Measurements from ENCODE around the gene CCDC187. TPM values are rescaled to one million over a fixed set of nuclear protein-coding genes. Genes with fewer than 3 reads are reported as not detected.

Gene CCDC187
- total RNA-seq, 1 donor from 2014 or later = not detected

DNA sequence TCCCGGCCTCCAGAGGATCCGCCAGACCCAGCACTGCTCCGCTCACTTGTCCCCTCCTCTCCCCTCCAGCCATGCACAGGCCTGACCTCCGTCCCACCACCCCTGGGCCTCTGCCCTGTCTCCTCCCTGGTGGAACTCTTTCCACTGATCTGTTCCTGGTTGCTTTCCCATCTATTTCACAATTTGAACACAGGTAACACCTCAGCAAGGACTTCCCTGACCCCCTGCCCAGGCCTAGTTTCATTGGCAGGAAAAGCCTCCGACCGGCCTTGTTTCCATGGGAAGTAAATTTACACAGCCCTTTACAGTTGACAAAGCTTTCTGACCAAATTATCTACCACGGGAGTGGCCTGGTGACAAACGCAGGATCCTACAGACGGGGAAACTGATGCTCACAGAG lies 73.1 kb downstream of the CCDC187 start:
- no peaks in the 10 kb centered on the region for H3K36me3 ChIP-seq
- peaks cover 7% of the 10 kb centered on the region for H3K4me1 ChIP-seq
- intact Hi-C loops (cut with DNase I) = no loop called here
- no peak overlapping the region for H3K4me3 ChIP-seq
- no peak for DNase-seq (ENCODE audit: extremely low spot score in 2 of 2)
- H3K9me3 ChIP-seq = no peaks in the 10 kb centered on the region
- TF ChIP-seq POLR2A (IDR thresholded peaks at IDR 0.05) = no peak
- no peak for TF ChIP-seq POLR2AphosphoS5 (IDR thresholded peaks at IDR 0.05; ENCODE audit: insufficient read depth in 1 of 2, low read depth in 1 of 2)
- TF ChIP-seq, protein P1, sequence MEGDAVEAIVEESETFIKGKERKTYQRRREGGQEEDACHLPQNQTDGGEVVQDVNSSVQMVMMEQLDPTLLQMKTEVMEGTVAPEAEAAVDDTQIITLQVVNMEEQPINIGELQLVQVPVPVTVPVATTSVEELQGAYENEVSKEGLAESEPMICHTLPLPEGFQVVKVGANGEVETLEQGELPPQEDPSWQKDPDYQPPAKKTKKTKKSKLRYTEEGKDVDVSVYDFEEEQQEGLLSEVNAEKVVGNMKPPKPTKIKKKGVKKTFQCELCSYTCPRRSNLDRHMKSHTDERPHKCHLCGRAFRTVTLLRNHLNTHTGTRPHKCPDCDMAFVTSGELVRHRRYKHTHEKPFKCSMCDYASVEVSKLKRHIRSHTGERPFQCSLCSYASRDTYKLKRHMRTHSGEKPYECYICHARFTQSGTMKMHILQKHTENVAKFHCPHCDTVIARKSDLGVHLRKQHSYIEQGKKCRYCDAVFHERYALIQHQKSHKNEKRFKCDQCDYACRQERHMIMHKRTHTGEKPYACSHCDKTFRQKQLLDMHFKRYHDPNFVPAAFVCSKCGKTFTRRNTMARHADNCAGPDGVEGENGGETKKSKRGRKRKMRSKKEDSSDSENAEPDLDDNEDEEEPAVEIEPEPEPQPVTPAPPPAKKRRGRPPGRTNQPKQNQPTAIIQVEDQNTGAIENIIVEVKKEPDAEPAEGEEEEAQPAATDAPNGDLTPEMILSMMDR (IDR thresholded peaks at IDR 0.05) = no peak
- H3K27me3 ChIP-seq = no peaks in the 10 kb centered on the region
- no peak overlapping the region for H3K27ac ChIP-seq

DNA sequence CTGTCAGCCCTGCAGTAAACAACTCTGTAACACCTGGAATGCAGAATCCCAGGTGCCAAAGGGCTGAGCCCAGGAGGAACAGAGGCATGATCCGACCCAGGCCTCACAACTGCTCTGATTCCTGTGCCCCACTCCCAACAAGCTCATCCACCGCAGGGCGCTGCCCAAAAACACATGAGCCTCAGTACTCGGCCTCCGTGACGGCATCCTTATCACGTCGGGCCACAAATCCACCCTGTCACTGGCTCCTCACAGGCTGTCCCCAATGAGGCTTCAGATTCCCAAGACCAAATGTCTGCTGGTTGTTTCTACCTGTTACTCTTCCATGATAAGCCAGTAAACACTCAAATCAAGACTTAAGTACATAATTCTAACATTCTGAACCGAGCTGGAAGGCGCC lies 73.5 kb downstream of the CCDC187 start:
- Histone ChIP-seq H3K36me3 (no peaks in the 10 kb centered on the region), H3K4me3 (no peak overlapping the region), H3K27me3 (no peaks in the 10 kb centered on the region), H3K9me3 (no peaks in the 10 kb centered on the region), H3K27ac (no peak overlapping the region), H3K4me1 (peaks cover 8% of the 10 kb centered on the region)
- intact Hi-C loops (cut with DNase I) = no loop called here
- TF ChIP-seq POLR2AphosphoS5 (IDR thresholded peaks at IDR 0.05; ENCODE audit: insufficient read depth in 1 of 2, low read depth in 1 of 2) (no peak), POLR2A (IDR thresholded peaks at IDR 0.05) (no peak)
- TF ChIP-seq, protein P1 (IDR thresholded peaks at IDR 0.05) = no peak
- no peak for DNase-seq (ENCODE audit: extremely low spot score in 2 of 2)

- no peak for DNase-seq (ENCODE audit: extremely low spot score in 2 of 2)
- H3K4me3 ChIP-seq = no peak overlapping the region
- H3K9me3 ChIP-seq = no peaks in the 10 kb centered on the region
- no peak overlapping the region for H3K27ac ChIP-seq
- H3K4me1 ChIP-seq = peaks cover 8% of the 10 kb centered on the region
- intact Hi-C loops (cut with DNase I) = no loop called here
- TF ChIP-seq, protein P1 (IDR thresholded peaks at IDR 0.05) = no peak
- TF ChIP-seq POLR2A (IDR thresholded peaks at IDR 0.05) = no peak
- TF ChIP-seq POLR2AphosphoS5 (IDR thresholded peaks at IDR 0.05; ENCODE audit: insufficient read depth in 1 of 2, low read depth in 1 of 2) = no peak
- no peaks in the 10 kb centered on the region for H3K27me3 ChIP-seq
- no peaks in the 10 kb centered on the region for H3K36me3 ChIP-seq
Observed at GRCh38 chr9:136229096-136230065, 74.5 kb downstream of the CCDC187 start.

GRCh38 chr9:136228107-136228875 lies 75.6 kb downstream of the CCDC187 start:
- TF ChIP-seq POLR2AphosphoS5 (IDR thresholded peaks at IDR 0.05; ENCODE audit: insufficient read depth in 1 of 2, low read depth in 1 of 2) (no peak), POLR2A (IDR thresholded peaks at IDR 0.05) (no peak)
- TF ChIP-seq, protein P1 (IDR thresholded peaks at IDR 0.05) = no peak
- DNase-seq (ENCODE audit: extremely low spot score in 2 of 2) = no peak
- no peaks in the 10 kb centered on the region for H3K27me3 ChIP-seq
- no peaks in the 10 kb centered on the region for H3K9me3 ChIP-seq
- H3K36me3 ChIP-seq = no peaks in the 10 kb centered on the region
- intact Hi-C loops (cut with DNase I) = no loop called here
- peaks cover 8% of the 10 kb centered on the region for H3K4me1 ChIP-seq
- no peak overlapping the region for H3K4me3 ChIP-seq
- H3K27ac ChIP-seq = no peak overlapping the region
